Right atrium auricular region (tissue), 2 donors: ENCODE data around the gene CCDC167. TPM values are rescaled to one million over a fixed set of nuclear protein-coding genes. Genes with fewer than 3 reads are reported as not detected.

ENCODE experiments used
- DNase-seq: peaks from one replicate; pipeline ENCODE4 v3.0.0-alpha.2; 2019; ENCODE audit warnings: low spot score
- H3K27ac ChIP-seq, 2 donors: fragments of 200-600 bp; sonication (generic); 1 replicate in 1 of 2; 2 replicates in 1 of 2; pipeline ENCODE4 v1.5.1; 2016 to 2019
- H3K27me3 ChIP-seq, 2 donors: fragments of 200-600 bp; sonication (generic); one replicate each; pipeline versions ENCODE4 v1.5.1 to v1.6.0; 2017 to 2019
- H3K36me3 ChIP-seq: fragments of 200-600 bp; sonication (generic); one replicate; pipeline ENCODE4 v1.5.1; 2016
- H3K4me1 ChIP-seq, 2 donors: fragments of 200-600 bp; sonication (generic); one replicate each; pipeline versions ENCODE4 v1.5.1 to v1.6.0; 2017 to 2019
- H3K4me3 ChIP-seq, 2 donors: fragments of 200-600 bp; sonication (generic); 1 replicate in 1 of 2; 2 replicates in 1 of 2; pipeline ENCODE4 v1.5.1; 2017 to 2019; ENCODE audit warnings: mild to moderate bottlenecking in 1 of 2, moderate library complexity in 1 of 2
- H3K9me3 ChIP-seq, 2 donors: fragments of 200-600 bp; sonication (generic); one replicate each; pipeline ENCODE4 v1.5.1; 2019
- total RNA-seq, 2 donors: library from RNA; depleted of rRNA; stranded (reverse); fragments of >200 nt; gene quantifications; one replicate each; pipeline ENCODE4 v1.1.0, GENCODE V29; 2016
- TF ChIP-seq, protein P1 (sequence below), 2 donors: fragments of 200-600 bp; sonication (generic); IDR thresholded peaks; one replicate each; pipeline ENCODE4 v1.5.1; 2019; ENCODE audit warnings: antibody characterized with exemption in 2 of 2

Gene CCDC167
- total RNA-seq, 2 donors from 2014 or later = 26.1 to 39.6 TPM

DNA sequence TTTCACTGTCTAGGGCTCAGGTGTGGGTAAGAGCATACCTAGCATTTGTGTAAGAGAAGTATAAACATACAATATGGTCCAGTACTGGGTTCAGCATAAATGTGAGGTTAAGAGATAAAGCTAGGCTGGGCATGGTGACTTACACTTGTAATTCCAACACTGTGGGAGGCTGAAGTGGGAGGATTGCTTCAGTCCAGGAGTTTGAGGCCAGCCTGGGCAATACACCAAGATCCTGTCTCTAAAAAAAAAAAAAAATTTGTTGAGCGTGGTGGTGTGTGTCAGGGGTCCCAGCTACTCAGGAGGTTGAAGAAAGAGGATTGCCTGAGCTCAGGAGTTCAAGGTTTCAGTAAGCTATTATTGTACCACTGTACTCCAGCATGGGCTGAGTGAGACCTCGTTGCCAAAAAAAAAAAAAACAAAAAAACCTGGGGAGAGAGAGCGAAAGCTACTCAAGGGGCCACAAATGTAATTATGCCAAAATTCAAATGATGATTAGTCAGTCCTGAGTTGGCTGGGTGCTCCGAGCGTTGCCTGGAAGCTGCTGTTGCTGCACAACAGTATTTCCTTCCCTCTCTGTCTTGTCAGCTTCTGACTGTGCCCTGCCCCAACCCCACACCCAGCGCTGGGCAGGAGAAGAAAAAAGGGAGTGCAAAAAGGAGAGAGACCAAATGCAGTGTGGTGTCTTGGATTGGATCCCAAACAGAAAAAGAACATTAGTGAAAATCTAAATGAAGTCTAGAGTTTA, 42.7 kb downstream of the CCDC167 start:
- no peak for DNase-seq
- no peak overlapping the region for H3K4me3 ChIP-seq
- TF ChIP-seq, protein P1, sequence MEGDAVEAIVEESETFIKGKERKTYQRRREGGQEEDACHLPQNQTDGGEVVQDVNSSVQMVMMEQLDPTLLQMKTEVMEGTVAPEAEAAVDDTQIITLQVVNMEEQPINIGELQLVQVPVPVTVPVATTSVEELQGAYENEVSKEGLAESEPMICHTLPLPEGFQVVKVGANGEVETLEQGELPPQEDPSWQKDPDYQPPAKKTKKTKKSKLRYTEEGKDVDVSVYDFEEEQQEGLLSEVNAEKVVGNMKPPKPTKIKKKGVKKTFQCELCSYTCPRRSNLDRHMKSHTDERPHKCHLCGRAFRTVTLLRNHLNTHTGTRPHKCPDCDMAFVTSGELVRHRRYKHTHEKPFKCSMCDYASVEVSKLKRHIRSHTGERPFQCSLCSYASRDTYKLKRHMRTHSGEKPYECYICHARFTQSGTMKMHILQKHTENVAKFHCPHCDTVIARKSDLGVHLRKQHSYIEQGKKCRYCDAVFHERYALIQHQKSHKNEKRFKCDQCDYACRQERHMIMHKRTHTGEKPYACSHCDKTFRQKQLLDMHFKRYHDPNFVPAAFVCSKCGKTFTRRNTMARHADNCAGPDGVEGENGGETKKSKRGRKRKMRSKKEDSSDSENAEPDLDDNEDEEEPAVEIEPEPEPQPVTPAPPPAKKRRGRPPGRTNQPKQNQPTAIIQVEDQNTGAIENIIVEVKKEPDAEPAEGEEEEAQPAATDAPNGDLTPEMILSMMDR (IDR thresholded peaks at IDR 0.05) = no peak
- peaks cover 64% of the 10 kb centered on the region for H3K36me3 ChIP-seq
- no peak overlapping the region for H3K27ac ChIP-seq
- H3K27me3 ChIP-seq = no peaks in the 10 kb centered on the region
- no peaks in the 10 kb centered on the region for H3K9me3 ChIP-seq
- peaks cover 0 to 20% of the 10 kb centered on the region in 2 donors for H3K4me1 ChIP-seq

DNA sequence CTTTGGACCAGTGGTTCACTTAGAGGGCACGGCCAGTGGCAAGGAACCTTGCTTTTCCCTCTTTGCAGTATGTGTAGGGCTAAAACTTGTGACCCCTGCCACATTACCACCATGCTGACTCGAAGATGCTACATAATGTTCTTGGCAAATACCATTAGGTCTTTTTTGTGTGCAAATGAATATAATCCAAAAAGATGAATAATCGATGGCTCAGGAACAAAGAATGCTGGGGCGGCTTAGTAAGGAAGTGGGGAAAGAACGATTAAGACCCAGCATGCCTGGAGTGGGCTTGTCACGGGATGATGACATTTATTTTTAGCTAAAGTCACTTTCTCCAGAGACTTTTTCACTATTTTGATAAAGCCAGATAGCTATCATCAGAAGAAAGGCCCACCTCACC, 43.6 kb downstream of the CCDC167 start:
- TF ChIP-seq, protein P1 (IDR thresholded peaks at IDR 0.05) = no peak
- peaks cover 0 to 20% of the 10 kb centered on the region in 2 donors for H3K4me1 ChIP-seq
- H3K4me3 ChIP-seq = no peak overlapping the region
- H3K27ac ChIP-seq = no peak overlapping the region
- H3K9me3 ChIP-seq = no peaks in the 10 kb centered on the region
- H3K27me3 ChIP-seq = no peaks in the 10 kb centered on the region
- peaks cover 64% of the 10 kb centered on the region for H3K36me3 ChIP-seq
- DNase-seq = no peak

DNA sequence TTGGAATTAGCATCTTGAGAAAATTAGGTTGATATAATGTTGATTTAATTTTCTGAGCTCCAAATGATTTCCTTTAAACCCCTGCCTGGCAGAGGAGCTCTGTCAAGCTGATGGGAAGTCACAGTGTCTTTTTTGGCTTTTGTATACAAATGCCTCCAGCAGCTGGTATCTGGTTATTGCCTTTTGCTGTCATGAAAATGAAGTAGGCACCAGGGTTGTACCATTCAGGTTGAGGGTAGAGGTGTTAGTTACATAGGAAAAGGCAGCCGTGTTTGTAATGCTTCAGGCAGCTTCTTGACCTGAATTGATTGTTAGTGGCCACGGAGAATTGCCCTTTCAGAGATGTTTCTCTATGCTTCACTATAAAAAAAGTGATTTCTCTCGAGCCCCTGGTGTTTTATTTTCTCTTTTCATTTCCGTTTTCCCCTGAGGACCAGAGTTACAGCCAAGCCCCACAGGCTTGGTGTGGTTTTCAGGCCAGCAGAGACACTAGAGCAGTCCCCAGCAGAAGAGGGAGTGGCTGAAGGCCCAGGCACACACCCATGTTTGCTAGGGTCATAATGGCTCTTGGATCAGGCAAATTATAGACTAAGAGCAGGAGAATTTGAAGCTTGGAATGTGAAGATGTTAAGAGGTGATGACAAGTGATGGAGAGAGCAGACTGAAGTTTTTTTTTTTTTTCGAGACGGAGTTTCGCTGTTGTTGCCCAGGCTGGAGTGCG, 45.1 kb downstream of the CCDC167 start:
- Histone ChIP-seq H3K27me3 (no peaks in the 10 kb centered on the region), H3K27ac (no peak overlapping the region), H3K4me1 (peaks cover 0 to 20% of the 10 kb centered on the region in 2 donors), H3K36me3 (peaks cover 62% of the 10 kb centered on the region), H3K9me3 (no peaks in the 10 kb centered on the region), H3K4me3 (no peak overlapping the region)
- TF ChIP-seq, protein P1 (IDR thresholded peaks at IDR 0.05) = no peak
- DNase-seq = no peak

DNA sequence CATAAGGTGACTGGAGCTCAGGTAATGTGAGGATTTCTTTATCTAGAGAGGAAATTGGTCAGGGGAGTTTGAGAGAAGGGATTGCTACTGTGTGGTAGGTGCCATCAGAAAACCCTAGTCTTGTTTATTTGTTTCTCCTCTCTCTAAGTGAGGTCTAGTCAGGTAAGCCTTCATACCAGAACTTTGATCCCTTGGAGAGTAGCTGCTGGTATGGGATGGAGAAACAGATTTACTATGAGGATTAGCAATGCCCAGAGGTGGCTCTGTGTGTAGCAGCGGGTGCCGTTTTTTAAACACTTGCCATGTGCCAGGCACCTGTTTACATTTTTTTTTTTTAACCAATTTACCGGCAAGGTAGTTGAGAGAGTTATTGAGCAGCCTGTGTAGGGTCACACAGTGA, 47.2 kb downstream of the CCDC167 start:
- no peak overlapping the region for H3K4me3 ChIP-seq
- no peak overlapping the region for H3K27ac ChIP-seq
- TF ChIP-seq, protein P1 (IDR thresholded peaks at IDR 0.05) = no peak
- DNase-seq = no peak
- H3K9me3 ChIP-seq = no peaks in the 10 kb centered on the region
- H3K27me3 ChIP-seq = no peaks in the 10 kb centered on the region
- peaks cover 64% of the 10 kb centered on the region for H3K36me3 ChIP-seq
- peaks cover 0 to 20% of the 10 kb centered on the region in 2 donors for H3K4me1 ChIP-seq

DNA sequence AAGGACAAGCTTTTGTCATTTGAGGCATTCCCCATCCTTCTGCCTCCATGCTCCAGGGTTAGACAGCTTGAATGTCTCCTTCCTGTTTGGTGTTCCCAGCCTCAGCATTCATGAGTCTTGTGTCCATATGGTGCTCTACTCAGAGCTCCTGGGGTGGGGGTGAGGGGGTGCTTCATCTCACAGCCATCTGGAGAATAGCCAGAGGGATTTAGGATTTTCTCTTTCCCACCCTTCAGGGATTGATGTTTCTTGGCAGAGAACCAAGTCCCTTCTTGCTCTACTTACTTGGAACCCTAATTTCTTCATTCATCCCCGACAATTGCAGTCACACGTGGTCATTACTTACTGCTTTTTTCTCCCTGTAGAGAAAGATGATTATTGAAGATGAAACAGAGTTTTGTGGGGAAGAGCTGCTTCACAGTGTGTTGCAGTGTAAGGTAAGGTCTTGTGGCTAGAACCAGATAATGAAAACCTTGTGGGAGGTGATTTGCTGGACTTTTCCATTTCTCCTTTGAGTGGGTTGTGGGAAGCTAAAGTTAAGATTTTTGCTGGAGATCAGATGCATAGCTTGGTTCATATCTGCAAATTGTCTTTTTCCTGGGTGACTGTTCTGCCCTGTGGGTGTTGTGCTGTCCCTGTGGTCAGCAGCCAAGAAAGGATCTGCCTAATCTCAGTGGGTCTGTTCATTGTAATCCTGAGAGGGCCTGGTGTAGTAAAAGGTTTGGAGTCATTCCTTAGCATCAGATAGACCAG, 48.1 kb downstream of the CCDC167 start:
- Histone ChIP-seq H3K36me3 (peaks cover 73% of the 10 kb centered on the region), H3K27ac (no peak overlapping the region), H3K4me3 (no peak overlapping the region), H3K27me3 (no peaks in the 10 kb centered on the region), H3K9me3 (no peaks in the 10 kb centered on the region), H3K4me1 (peaks cover 0 to 14% of the 10 kb centered on the region in 2 donors)
- TF ChIP-seq, protein P1 (IDR thresholded peaks at IDR 0.05) = no peak
- DNase-seq = no peak
